Tibial artery (tissue), 4 donors: Measurements from ENCODE around the gene TTC28.
"Not testable (repeated sequence)": the region's sequence is repeated elsewhere in the genome, so short reads cannot be mapped to it uniquely, and the experiment has no call there.

Source experiments
- DNase-seq, 2 donors: peaks; one replicate each; pipeline ENCODE4 v3.0.0-alpha.2; 2019
- H3K27ac ChIP-seq, 2 donors: fragments of 200-600 bp; sonication (generic) in 1 of 2; 1 replicate in 1 of 2; 2 replicates in 1 of 2; pipeline ENCODE4 v1.5.1; 2018 to 2019; ENCODE audit warnings: mild to moderate bottlenecking in 1 of 2
- H3K27me3 ChIP-seq, 2 donors: fragments of 200-600 bp; sonication (generic) in 1 of 2; one replicate each; pipeline versions ENCODE4 v1.5.1 to v1.6.0; 2016 to 2019
- H3K36me3 ChIP-seq, 3 donors: fragments of 200-600 bp; sonication (generic) in 2 of 3; one replicate each; pipeline ENCODE4 v1.5.1; 2016 to 2019; ENCODE audit warnings: mild to moderate bottlenecking in 2 of 3
- H3K4me1 ChIP-seq, 4 donors: fragments of 200-600 bp; sonication (generic) in 2 of 4; 1 replicate in 3 of 4; 2 replicates in 1 of 4; pipeline ENCODE4 v1.5.1; 2016 to 2019
- H3K4me3 ChIP-seq, 2 donors: fragments of 200-600 bp; sonication (generic) in 1 of 2; 1 replicate in 1 of 2; 2 replicates in 1 of 2; pipeline ENCODE4 v1.5.1; 2018 to 2019; ENCODE audit warnings: mild to moderate bottlenecking in 2 of 2
- H3K9me3 ChIP-seq, 3 donors: fragments of 200-600 bp; sonication (generic) in 1 of 3; one replicate each; pipeline ENCODE4 v1.5.1; 2016 to 2019
- CTCF ChIP-seq, 2 experiments: fragments of 200-600 bp in 1 of 2; fragments of 450-650 bp in 1 of 2; IDR thresholded peaks; one replicate each; pipeline ENCODE4 v1.5.1; 2017 to 2019; ENCODE audit warnings: antibody characterized with exemption in 2 of 2, mild to moderate bottlenecking in 1 of 2, moderate library complexity in 1 of 2
- intact Hi-C: fragments of 100-400 bp; cut with DNase I; formaldehyde crosslinking; loops from one replicate; pipeline ENCODE4 v1.15.0; 2023; ENCODE audit warnings: low total_unique reads

The TTC28 gene

DNA sequence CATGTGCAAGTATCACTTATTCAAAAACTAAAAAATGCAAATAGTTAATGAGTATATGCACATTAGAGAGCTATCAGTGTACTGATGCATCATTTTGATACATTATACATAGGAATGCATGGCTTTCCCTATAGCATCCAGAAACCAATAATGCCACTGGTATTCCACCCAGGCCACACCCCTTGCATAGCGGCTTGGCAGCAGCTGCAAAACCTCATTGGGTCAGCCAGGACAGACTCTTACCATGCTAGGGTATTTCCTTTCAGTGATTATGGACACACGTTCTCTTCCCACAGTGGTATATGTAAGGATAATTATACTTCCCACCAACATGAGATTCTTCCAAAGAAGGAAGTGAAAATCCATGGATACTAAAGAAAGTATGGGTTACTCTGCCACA is 614.7 kb downstream of the TTC28 start:
- no peaks in the 10 kb centered on the region for H3K27me3 ChIP-seq
- no peaks in the 10 kb centered on the region for H3K9me3 ChIP-seq
- no peak for TF ChIP-seq CTCF (IDR thresholded peaks at IDR 0.05)
- no peak overlapping the region for H3K4me3 ChIP-seq
- no peak for DNase-seq
- H3K4me1 ChIP-seq, result no peaks in the 10 kb centered on the region
- no peak overlapping the region for H3K27ac ChIP-seq
- intact Hi-C loops, result no loop called here
- H3K36me3 ChIP-seq, result peaks cover 0 to 10% (median 0%) of the 10 kb centered on the region in 3 donors

GRCh38 chr22:28063656-28064055 is 616.0 kb downstream of the TTC28 start:
- no peak for TF ChIP-seq CTCF (IDR thresholded peaks at IDR 0.05)
- Histone ChIP-seq H3K27ac (no peak overlapping the region), H3K36me3 (peaks cover 0 to 10% (median 0%) of the 10 kb centered on the region in 3 donors), H3K9me3 (no peaks in the 10 kb centered on the region), H3K4me1 (no peaks in the 10 kb centered on the region), H3K27me3 (no peaks in the 10 kb centered on the region), H3K4me3 (no peak overlapping the region)
- intact Hi-C loops, result no loop called here
- no peak for DNase-seq

- DNase-seq, H3K4me1 ChIP-seq, intact Hi-C loops, H3K9me3 ChIP-seq, H3K36me3 ChIP-seq, H3K27ac ChIP-seq, H3K4me3 ChIP-seq, H3K27me3 ChIP-seq: not testable (repeated sequence)
These were observed 619.0 kb downstream of the TTC28 start for GRCh38 chr22:28060594-28060993.

DNA sequence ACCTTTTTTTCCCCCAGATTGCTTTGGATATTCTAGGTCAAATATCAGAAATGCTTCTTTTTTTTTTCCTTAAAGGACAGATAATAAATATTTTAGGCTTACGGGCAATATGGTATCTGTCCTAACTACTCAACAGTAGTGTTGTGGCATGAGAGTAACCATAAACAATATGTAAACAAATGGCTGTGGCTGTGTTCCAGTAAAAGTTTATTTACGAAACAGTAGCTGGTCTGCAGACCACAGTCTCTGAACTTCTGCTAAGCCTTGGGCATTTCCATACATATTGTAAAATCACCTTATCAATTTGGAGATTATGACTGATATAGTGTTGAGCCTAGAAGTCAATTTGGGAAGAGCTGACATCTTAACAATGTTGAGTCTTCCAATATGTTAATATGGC is 621.6 kb downstream of the TTC28 start:
- H3K4me1 ChIP-seq, result peaks cover 0 to 8% (median 0%) of the 10 kb centered on the region in 4 donors
- H3K27ac ChIP-seq, result no peak overlapping the region
- TF ChIP-seq CTCF (IDR thresholded peaks at IDR 0.05), result no peak
- H3K36me3 ChIP-seq, result peaks cover 0 to under 1% (median 0%) of the 10 kb centered on the region in 3 donors
- no peaks in the 10 kb centered on the region for H3K9me3 ChIP-seq
- no peak for DNase-seq
- H3K4me3 ChIP-seq, result no peak overlapping the region
- no peaks in the 10 kb centered on the region for H3K27me3 ChIP-seq
- intact Hi-C loops, result loop anchor here (10.0 kb wide), 2 partner anchors 387 to 777 kb away; no protein-coding TSS in a partner anchor

- no peak for TF ChIP-seq CTCF (IDR thresholded peaks at IDR 0.05)
- Histone ChIP-seq H3K27me3 (no peaks in the 10 kb centered on the region), H3K4me3 (no peak overlapping the region), H3K27ac (no peak overlapping the region), H3K9me3 (no peaks in the 10 kb centered on the region), H3K4me1 (peaks cover 0 to 8% (median 0%) of the 10 kb centered on the region in 4 donors), H3K36me3 (no peaks in the 10 kb centered on the region)
- DNase-seq, result no peak
- intact Hi-C loops, result loop anchor here (10.0 kb wide), 2 partner anchors 390 to 780 kb away; no protein-coding TSS in a partner anchor
These were observed 624.8 kb downstream of the TTC28 start for GRCh38 chr22:28054819-28055208.

GRCh38 chr22:28053896-28054818 is 625.5 kb downstream of the TTC28 start:
- no peaks in the 10 kb centered on the region for H3K27me3 ChIP-seq
- H3K4me1 ChIP-seq, result peaks cover 0 to 8% (median 0%) of the 10 kb centered on the region in 4 donors
- no peaks in the 10 kb centered on the region for H3K36me3 ChIP-seq
- no peak overlapping the region for H3K4me3 ChIP-seq
- TF ChIP-seq CTCF (IDR thresholded peaks at IDR 0.05), result no peak
- DNase-seq, result no peak
- H3K9me3 ChIP-seq, result no peaks in the 10 kb centered on the region
- H3K27ac ChIP-seq, result no peak overlapping the region
- intact Hi-C loops, result loop anchor here (10.0 kb wide), 2 partner anchors 391 to 781 kb away; no protein-coding TSS in a partner anchor
